Measurements from ENCODE around the gene NUMBL. TPM values are rescaled to one million over a fixed set of nuclear protein-coding genes. Genes with fewer than 3 reads are reported as not detected.
A peak's percentile ranks its signal among the peaks of the same experiment; 100 is the strongest.

Gene NUMBL
- total and polyA plus RNA-seq, 8 donors, result 10.1 to 254 (median 18.7) TPM

DNA sequence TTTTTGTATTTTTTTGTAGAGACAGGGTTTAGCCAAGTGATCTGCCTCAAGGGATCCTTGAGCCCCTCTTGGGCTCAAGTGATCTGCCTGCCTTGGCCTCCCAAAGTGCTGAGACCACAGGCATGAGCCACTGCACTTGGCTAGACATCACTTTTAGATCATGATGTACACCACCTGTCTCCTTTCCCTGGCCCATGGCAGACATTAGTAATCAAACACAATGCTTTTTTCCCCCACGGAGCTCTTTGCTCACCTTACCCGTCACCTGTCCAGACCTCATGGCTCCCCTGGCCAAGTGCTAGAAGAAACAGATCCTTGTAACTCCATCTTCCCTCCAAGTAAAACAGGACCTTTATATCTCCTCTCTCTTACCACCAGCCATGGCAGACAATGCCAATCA lies 18.4 kb downstream of the NUMBL start:
- no peak overlapping the region for H3K4me3 ChIP-seq
- no peak for DNase-seq
- no peak overlapping the region for H3K27ac ChIP-seq
- WGBS, 5 donors, result 53 to 94% (median 86%) methylated on average over 2 of the region's 2 CpGs
- H3K36me3 ChIP-seq, result peaks cover 68 to 100% (median 98%) of the 10 kb centered on the region in 4 donors
- TF ChIP-seq POLR2A (IDR thresholded peaks at IDR 0.05), result no peak
- TF ChIP-seq, protein P1, sequence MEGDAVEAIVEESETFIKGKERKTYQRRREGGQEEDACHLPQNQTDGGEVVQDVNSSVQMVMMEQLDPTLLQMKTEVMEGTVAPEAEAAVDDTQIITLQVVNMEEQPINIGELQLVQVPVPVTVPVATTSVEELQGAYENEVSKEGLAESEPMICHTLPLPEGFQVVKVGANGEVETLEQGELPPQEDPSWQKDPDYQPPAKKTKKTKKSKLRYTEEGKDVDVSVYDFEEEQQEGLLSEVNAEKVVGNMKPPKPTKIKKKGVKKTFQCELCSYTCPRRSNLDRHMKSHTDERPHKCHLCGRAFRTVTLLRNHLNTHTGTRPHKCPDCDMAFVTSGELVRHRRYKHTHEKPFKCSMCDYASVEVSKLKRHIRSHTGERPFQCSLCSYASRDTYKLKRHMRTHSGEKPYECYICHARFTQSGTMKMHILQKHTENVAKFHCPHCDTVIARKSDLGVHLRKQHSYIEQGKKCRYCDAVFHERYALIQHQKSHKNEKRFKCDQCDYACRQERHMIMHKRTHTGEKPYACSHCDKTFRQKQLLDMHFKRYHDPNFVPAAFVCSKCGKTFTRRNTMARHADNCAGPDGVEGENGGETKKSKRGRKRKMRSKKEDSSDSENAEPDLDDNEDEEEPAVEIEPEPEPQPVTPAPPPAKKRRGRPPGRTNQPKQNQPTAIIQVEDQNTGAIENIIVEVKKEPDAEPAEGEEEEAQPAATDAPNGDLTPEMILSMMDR (IDR thresholded peaks at IDR 0.05), result no peak
- TF ChIP-seq POLR2AphosphoS5 (IDR thresholded peaks at IDR 0.05), result no peak
- TF ChIP-seq EP300 (IDR thresholded peaks at IDR 0.05), result no peak
- intact Hi-C loops (cut with DNase I; ENCODE audit: low total_unique reads), result no loop called here
- H3K27me3 ChIP-seq, result no peaks in the 10 kb centered on the region
- H3K4me1 ChIP-seq, result no peaks in the 10 kb centered on the region
- no peaks in the 10 kb centered on the region for H3K9me3 ChIP-seq

DNA sequence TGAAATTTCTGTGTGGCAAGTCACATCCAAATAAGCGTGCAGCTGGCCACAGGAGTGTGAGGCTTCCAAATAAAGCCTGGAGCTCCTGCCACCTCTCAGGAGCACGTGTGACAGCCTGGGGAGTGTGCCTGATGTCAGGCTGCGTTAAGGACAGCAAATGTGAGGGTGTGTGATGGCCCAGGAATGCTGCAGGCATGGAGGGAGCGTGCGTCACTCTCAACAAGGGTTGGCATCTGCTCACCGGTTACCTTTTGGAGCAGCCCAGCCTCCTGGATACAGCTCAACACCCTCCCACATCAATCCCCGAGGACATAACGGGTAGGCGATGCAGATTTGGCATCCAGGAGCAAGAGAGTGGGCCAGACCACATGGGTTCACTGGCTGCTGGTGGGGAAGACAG lies 19.0 kb downstream of the NUMBL start:
- TF ChIP-seq, protein P1 (IDR thresholded peaks at IDR 0.05), result no peak
- TF ChIP-seq EP300 (IDR thresholded peaks at IDR 0.05) (no peak), POLR2AphosphoS5 (IDR thresholded peaks at IDR 0.05) (no peak), POLR2A (IDR thresholded peaks at IDR 0.05) (no peak)
- no peak overlapping the region for H3K27ac ChIP-seq
- 82 to 94% (median 88%) methylated on average over 4 to 9 of the region's 9 CpGs for WGBS, 5 donors

DNA sequence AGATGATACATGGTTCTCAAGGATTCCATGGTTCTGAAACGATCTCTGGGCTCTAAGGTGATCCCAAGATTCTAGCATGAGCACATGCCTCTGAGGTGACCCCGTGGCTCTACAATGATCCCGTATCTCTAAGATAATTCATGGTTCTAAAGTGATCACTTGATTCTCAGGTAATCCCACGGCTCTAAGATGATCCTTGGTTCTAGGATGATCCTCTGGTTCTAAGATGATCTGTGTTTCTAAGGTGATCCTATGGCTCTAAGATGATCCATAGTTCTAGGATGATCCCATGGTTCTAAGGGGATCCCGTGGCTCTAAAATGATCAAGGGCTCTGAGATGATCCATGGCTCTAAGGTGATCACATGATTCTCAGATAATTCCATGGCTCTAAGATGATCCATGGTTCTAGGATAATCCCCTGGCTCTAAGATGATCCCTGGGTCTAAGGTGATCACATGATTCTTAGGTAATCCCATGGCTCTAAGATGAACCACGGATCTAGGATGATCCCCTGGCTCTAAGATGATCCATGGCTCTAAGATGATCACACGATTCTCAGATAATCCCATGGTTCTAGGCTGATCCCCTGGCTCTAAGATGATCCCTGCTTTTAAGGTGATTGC lies 21.3 kb downstream of the NUMBL start:
- no peak overlapping the region for H3K4me3 ChIP-seq
- peaks cover 0 to 24% (median 2%) of the 10 kb centered on the region in 4 donors for H3K4me1 ChIP-seq
- no peak for TF ChIP-seq POLR2A (IDR thresholded peaks at IDR 0.05)
- no peak for TF ChIP-seq POLR2AphosphoS5 (IDR thresholded peaks at IDR 0.05)
- TF ChIP-seq EP300 (IDR thresholded peaks at IDR 0.05), result no peak
- TF ChIP-seq, protein P1 (IDR thresholded peaks at IDR 0.05), result no peak
- no peak for DNase-seq
- H3K27ac ChIP-seq, result no peak overlapping the region
- H3K9me3 ChIP-seq, result no peaks in the 10 kb centered on the region
- H3K27me3 ChIP-seq, result no peaks in the 10 kb centered on the region
- WGBS, 5 donors, result 87 to 96% (median 88%) methylated on average over 7 of the region's 7 CpGs
- peaks cover 54 to 76% (median 74%) of the 10 kb centered on the region in 4 donors for H3K36me3 ChIP-seq
- intact Hi-C loops (cut with DNase I; ENCODE audit: low total_unique reads), result no loop called here

More for the DNA sequence above, 19.0 kb downstream of the NUMBL start:
- no peak overlapping the region for H3K4me3 ChIP-seq
- H3K4me1 ChIP-seq, result peaks cover 0 to 6% (median 0%) of the 10 kb centered on the region in 4 donors
- H3K9me3 ChIP-seq, result no peaks in the 10 kb centered on the region
- peaks cover 62 to 98% (median 96%) of the 10 kb centered on the region in 4 donors for H3K36me3 ChIP-seq
- intact Hi-C loops (cut with DNase I; ENCODE audit: low total_unique reads), result no loop called here
- no peak for DNase-seq
- no peaks in the 10 kb centered on the region for H3K27me3 ChIP-seq

DNA sequence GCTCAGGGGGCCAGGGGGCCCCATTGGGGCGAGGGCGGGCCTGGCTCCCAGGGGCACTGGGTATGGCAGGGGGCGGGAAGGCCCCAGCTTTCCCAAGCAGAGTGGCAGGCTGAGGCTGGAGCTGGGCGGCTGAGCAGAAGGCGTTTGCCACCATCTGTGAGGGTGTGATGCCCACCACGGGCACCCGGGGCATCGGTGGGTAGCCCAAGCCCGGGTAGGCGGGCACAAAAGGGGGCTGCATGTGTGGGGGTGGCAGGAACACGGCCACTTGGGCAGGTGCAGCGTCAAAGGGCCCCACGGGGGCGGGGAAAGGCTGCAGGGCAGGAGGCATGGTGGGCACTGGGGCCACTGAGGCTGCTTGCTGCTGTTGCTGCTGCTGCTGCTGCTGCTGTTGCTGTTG lies 22.8 kb downstream of the NUMBL start:
- Histone ChIP-seq H3K4me3 (no peak overlapping the region), H3K9me3 (no peaks in the 10 kb centered on the region), H3K27me3 (no peaks in the 10 kb centered on the region), H3K27ac (peak overlapping the region in 1 of 5 donors; percentile 93), H3K4me1 (peaks cover 9 to 34% (median 17%) of the 10 kb centered on the region in 4 donors), H3K36me3 (peaks cover 39 to 61% (median 59%) of the 10 kb centered on the region in 4 donors)
- no peak for DNase-seq
- intact Hi-C loops (cut with DNase I; ENCODE audit: low total_unique reads), result no loop called here
- no peak for TF ChIP-seq POLR2A (IDR thresholded peaks at IDR 0.05)
- TF ChIP-seq POLR2AphosphoS5 (IDR thresholded peaks at IDR 0.05), result no peak
- no peak for TF ChIP-seq EP300 (IDR thresholded peaks at IDR 0.05)
- TF ChIP-seq, protein P1 (IDR thresholded peaks at IDR 0.05), result no peak
- WGBS, 5 donors, result 80 to 98% (median 90%) methylated on average over 4 to 14 of the region's 14 CpGs
